ENCODE results near the gene CAD.
"Not testable (repeated sequence)": the region's sequence is repeated elsewhere in the genome, so short reads cannot be mapped to it uniquely, and the experiment has no call there.

Gene CAD

DNA sequence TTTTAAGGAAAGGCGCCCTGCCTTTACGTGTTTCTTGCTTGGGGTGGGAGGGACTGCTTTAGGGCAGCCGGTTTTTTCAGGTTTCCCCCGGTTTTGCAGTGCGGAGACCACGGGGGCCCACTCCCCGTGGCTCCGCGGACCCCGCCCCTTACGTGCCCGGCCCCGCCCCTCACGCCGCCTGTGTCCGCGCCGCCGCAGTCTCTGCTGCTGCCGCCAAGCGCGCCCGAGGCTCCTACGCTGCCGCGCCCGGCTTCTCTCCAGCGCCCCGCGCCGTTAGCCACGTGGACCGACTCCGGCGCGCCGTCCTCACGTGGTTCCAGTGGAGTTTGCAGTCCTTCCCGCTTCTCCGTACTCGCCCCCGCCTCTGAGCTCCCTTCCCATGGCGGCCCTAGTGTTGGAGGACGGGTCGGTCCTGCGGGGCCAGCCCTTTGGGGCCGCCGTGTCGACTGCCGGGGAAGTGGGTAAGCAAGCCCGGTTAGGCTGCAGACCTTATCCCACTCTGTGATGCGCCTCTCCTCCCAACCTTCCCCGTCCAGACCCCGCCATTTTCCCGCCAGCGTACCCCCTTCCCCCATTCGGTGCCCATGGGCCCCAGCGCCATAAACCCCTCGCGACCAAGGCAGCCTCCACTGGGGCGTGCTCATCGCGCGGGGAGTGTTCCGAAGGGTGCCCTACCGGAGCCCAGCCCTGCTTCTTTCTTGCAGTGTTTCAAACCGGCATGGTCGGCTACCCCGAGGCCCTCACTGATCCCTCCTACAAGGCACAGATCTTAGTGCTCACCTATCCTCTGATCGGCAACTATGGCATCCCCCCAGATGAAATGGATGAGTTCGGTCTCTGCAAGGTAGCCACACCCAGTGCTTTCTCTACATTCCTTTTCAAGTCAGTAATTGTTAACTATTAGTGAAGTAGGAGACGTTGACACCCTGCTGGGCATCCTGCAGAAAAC lies at the start of gene CAD:
Gene CAD, plus strand, starts transcription at position 197 of the 949 bp plus-strand sequence. Its CDS starts 183 bp downstream, at position 380.
- peak; percentile 94 for DNase-seq

- DNase-seq, result no peak
These were observed 46.4 kb upstream of the CAD start for GRCh38 chr2:27170581-27171337.

- DNase-seq, result no peak
These were observed 45.8 kb upstream of the CAD start for GRCh38 chr2:27171351-27171848.

GRCh38 chr2:27174638-27175037 lies 42.5 kb upstream of the CAD start:
- DNase-seq, result no peak

- no peak for DNase-seq
These were observed 41.8 kb upstream of the CAD start for GRCh38 chr2:27175330-27175729.

GRCh38 chr2:27175781-27176180 lies 41.4 kb upstream of the CAD start:
- DNase-seq, result not testable (repeated sequence)

DNA sequence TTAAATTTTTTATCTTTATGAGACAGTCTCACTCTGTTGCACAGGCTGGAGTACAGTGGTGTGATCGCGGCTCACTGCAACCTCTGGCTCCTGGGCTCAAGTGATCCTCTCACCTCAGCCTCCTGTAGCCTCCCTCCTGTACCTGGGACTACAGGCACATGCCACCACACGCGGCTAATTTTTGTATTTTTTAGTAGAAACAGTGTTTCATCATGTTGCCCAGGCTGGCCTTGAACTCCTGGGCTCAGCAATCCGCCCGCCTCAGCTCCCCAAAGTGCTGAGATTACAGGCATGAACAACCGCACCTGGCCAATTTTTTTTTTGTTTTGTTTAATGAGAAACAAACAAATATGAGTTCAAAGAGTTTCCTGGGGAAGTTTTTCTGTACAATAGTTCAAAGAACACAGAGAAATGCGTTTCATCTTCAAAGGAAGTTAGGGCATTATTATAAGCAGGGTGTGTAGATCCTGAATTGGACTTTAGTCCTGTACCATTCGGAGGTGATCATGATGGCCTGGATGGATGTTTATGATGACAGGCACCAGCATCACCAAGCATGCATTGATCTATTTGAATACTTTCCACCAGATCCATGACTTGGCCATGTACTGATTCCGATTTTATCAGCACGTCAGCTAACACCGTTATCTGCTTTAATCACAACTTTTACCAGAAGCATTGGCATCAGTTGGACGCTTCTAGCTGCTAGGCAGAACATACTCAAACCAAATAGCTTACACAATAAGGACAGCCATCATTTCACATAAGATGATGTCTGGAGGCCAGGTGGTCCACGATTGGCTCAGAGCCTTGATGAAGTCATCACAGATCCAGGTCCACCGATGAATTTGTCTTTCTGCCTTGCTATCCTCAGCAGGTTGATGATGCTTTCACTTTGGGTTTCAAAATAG lies 39.5 kb upstream of the CAD start:
- DNase-seq, result no peak

DNA sequence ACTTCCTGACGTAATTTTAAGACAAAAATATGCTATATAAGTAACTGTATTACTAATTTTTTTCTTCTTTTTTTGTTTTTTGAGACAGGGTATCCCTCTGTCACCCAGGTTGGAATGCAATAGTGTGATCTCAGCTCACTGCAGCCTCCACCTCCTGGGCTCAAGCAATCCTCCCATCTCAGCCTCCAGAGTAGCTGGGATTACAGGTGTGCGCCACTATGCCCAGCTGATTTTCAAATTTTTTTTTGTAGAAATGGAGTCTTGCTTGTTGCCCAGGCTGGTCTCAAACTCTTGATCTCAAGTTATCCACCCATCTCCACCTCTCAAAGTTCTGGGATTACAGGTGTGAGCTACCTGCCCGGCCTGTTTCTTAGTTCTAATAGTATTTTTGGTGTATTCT lies 38.7 kb upstream of the CAD start:
- DNase-seq, result no peak

- DNase-seq, result no peak
These were observed 37.7 kb upstream of the CAD start for GRCh38 chr2:27179344-27180000.

GRCh38 chr2:27182346-27182745 lies 34.8 kb upstream of the CAD start:
- no peak for DNase-seq

DNA sequence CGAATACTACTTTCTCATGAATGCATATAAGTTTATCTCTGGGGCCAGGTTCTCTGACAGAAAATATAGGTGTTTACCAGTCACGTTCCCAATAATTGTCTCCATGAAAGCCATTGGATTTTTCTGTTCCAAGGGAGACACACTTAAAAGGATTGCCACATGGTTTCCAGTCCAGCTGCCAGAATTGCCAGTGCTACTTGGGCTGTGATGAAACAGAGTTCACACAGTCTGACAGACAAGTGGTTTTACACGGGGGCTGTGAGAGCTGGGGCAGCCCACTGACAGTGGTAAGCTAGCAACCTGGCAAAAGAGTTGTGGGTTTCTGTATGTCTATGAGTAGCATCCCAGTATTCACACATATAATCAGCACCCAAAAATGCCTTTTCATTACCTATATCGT lies 33.1 kb upstream of the CAD start:
- no peak for DNase-seq

DNA sequence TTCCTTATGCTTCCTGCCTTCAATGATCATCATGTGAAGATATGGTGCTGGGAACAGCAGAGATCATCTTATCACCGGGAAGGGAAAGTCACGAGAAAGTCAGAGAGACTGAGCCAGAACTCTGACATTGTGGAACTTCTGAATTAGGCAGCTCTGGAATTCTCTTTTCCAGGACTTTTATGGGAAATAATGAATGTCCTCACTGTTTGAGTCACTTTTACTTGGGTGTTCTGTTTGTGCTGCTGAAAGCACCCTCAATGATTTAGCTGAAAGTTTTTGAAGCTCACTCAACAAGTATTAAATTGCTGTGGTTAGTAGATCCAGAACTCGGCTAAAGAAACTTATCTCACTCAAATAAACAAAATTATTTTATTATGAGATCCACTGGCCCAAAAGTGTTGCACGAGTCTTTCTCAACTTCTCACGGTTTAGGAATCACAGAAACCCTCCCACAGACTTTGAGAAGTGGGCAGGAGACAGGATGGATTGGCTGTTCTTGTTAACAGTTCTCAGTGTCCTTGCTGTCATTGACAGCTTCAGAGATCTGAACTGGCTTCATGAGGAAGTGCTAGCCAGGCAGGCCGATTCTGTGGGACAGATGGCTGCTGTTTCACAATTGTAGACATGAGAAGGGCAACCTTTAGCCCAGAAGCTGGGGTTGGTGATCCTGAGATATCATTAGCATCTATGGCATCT lies 31.7 kb upstream of the CAD start:
- DNase-seq, result no peak

DNA sequence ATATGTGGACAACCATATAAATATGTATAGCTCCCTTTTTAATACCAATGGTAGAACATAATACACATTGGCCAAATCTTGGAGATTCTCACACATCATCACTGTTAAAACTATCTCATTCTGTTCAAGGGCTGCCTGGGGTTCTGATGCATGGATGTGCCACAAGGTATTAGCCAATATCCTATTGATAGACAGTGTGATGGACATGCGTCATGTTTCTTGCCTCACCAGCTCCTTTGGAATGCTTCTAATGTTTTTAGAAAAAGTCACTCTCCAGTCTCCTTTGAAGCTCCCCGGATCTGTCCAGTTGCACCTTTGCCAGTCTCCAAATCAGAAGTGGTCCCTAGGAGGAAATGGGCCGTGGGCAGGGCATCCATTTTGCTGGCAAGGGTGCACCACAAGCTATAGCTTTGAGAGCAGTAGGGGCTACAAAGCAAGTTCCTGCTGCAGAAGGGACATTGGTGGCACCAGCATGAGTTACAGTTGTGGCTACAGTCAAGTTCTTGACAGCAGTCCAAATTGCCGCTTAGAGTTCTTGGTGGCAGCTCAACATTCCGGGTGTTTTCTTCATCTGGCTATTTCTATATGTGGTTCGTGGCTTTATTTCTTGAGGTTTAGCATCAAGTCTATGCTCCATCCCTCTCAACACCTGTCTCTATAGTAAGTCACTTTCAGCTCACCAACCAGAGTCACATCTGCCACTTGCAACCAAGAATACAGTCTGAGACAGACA lies 30.4 kb upstream of the CAD start:
- DNase-seq, result no peak

GRCh38 chr2:27189989-27190388 lies 27.2 kb upstream of the CAD start:
- no peak for DNase-seq

DNA sequence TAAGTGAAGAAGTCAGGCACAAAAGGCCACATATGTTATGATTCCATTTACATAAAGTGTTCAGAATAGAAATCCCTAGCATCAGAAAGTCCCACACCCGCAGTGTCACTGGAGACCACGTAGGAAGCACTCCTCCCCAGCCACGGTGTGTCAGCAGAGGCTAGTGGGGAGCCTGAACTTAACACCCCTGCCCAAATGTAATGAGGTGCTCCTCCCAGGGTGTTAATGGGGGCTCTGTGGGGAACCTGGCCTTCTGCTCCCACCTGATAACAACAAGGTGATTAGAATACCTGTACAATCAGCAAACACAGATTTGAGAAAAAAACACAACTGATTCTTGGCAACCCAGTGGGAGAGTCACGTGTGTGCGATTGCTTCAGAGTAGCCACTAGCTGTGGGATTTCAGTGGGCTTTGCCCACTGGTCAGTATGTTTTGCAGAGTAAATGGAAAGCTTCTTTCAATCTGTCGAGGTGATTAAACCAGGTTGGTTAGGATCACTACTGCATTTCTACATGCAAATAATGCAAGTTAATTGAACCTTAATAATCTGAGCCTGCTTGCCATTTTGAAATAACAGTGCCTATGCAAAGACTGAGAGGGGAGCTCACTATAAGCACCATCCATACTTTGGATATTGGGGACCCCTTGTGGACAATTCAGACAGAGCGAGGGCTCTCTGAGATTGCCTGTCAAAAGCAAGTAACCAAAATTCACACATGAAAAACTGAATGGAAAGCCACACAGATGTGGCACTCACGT lies 25.9 kb upstream of the CAD start:
- DNase-seq, result no peak

GRCh38 chr2:27194538-27195354 lies 22.4 kb upstream of the CAD start:
- DNase-seq, result no peak

GRCh38 chr2:27195799-27196198 lies 21.4 kb upstream of the CAD start:
- not testable (repeated sequence) for DNase-seq

- not testable (repeated sequence) for DNase-seq
These were observed 19.1 kb upstream of the CAD start for GRCh38 chr2:27198068-27198467.

DNA sequence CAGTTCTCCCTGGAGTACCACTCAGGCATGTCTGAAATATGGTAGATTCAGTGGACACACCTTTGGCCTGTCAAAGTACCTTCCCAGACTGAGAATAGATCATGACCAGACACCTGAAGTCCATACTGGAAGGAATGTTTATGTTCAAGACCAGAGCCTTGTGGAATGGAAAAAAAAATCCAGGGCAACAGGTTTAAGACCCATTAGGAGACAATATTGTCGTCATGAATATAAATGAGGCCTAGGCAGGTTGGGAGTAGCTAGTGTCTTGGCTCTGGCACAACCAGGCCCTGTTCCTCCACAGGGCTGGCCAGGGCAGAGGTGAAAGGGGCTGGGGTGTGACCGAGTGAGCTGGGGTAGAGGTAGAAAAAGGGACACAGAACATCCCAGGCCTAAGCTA lies 18.5 kb upstream of the CAD start:
- DNase-seq, result no peak
